Hepatocyte (in vitro differentiated cells): ENCODE data around the gene PTCD3. TPM values are rescaled to one million over a fixed set of nuclear protein-coding genes. Genes with fewer than 3 reads are reported as not detected.

Source experiments
- DNase-seq: peaks from one replicate; pipeline ENCODE4 v3.0.0-alpha.2; 2016; ENCODE audit warnings: low spot score
- H2AFZ ChIP-seq: fragments of 200-600 bp; sonication (generic); 2 replicates; pipeline ENCODE4 v1.6.0; 2016; ENCODE audit warnings: antibody characterized with exemption, mild to moderate bottlenecking
- H3K27ac ChIP-seq: fragments of 200-600 bp; sonication (generic); 2 replicates; pipeline ENCODE4 v1.5.1; 2016; ENCODE audit warnings: mild to moderate bottlenecking
- H3K27me3 ChIP-seq: fragments of 200-600 bp; sonication (generic); 2 replicates; pipeline ENCODE4 v1.6.1; 2016
- H3K36me3 ChIP-seq: fragments of 200-600 bp; sonication (generic); replicated peaks from 2 replicates; pipeline ENCODE4 v1.5.1; 2016; ENCODE audit warnings: low read depth; ENCODE audit not compliant: insufficient read depth
- H3K4me1 ChIP-seq: fragments of 200-600 bp; sonication (generic); 2 replicates; pipeline ENCODE4 v1.5.1; 2016; ENCODE audit warnings: mild to moderate bottlenecking, moderate library complexity; ENCODE audit not compliant: insufficient read depth
- H3K4me2 ChIP-seq: fragments of 200-600 bp; sonication (generic); 2 replicates; pipeline ENCODE4 v1.6.0; 2016
- H3K4me3 ChIP-seq: fragments of 200-600 bp; sonication (generic); 2 replicates; pipeline ENCODE4 v1.5.1; 2016; ENCODE audit warnings: mild to moderate bottlenecking
- H3K79me2 ChIP-seq: fragments of 200-600 bp; sonication (generic); 2 replicates; pipeline ENCODE4 v1.6.0; 2017; ENCODE audit warnings: mild to moderate bottlenecking
- H3K9me2 ChIP-seq: fragments of 200-600 bp; sonication (generic); replicated peaks from 2 replicates; pipeline ENCODE4 v1.6.0; 2017; ENCODE audit warnings: mild to moderate bottlenecking; ENCODE audit not compliant: insufficient read depth
- H3K9me3 ChIP-seq: fragments of 200-600 bp; sonication (generic); 2 replicates; pipeline ENCODE4 v1.5.1; 2016; ENCODE audit warnings: low read depth, mild to moderate bottlenecking
- H4K20me1 ChIP-seq: fragments of 200-600 bp; sonication (generic); 2 replicates; pipeline ENCODE4 v1.6.0; 2016; ENCODE audit warnings: mild to moderate bottlenecking; ENCODE audit not compliant: insufficient read depth, poor library complexity, severe bottlenecking
- CTCF ChIP-seq: fragments of 200-600 bp; sonication (generic); IDR thresholded peaks from 2 replicates; pipeline ENCODE4 v1.5.1; 2016; ENCODE audit warnings: antibody characterized with exemption, mild to moderate bottlenecking; ENCODE audit not compliant: poor library complexity
- EZH2 ChIP-seq: fragments of 200-600 bp; sonication (generic); IDR thresholded peaks from 2 replicates; pipeline ENCODE4 v1.6.1; 2016; ENCODE audit warnings: antibody characterized with exemption, mild to moderate bottlenecking, borderline replicate concordance
- EZH2phosphoT487 ChIP-seq: fragments of 200-600 bp; sonication (generic); IDR thresholded peaks from one replicate; pipeline ENCODE4 v1.6.1; 2018; ENCODE audit warnings: antibody characterized with exemption, mild to moderate bottlenecking, low read depth, moderate library complexity; ENCODE audit not compliant: unreplicated experiment, severe bottlenecking
- WGBS: methylation state at CpG from one replicate; pipeline ENCODE4 v1.1.6; 2016; ENCODE audit warnings: low lambda C conversion rate; ENCODE audit errors: missing lambda C conversion rate; 5-methylcytosine and 5-hydroxymethylcytosine counted together
- polyA plus RNA-seq: library from polyadenylated mRNA; unstranded; fragments of >200 nt; fragmentation: Nextera tagmentation; extraction: Ambion mirVana; gene quantifications from 2 replicates; pipeline ENCODE4 v1.2.1, GENCODE V29; 2016
- total RNA-seq: library from RNA; depleted of rRNA; stranded (reverse); fragments of >200 nt; gene quantifications from 2 replicates; pipeline ENCODE4 v1.2.3, GENCODE V29; 2014

Gene PTCD3
- total and polyA plus RNA-seq, 2 experiments from 2014 or later: 54.2 to 92.1 TPM

DNA sequence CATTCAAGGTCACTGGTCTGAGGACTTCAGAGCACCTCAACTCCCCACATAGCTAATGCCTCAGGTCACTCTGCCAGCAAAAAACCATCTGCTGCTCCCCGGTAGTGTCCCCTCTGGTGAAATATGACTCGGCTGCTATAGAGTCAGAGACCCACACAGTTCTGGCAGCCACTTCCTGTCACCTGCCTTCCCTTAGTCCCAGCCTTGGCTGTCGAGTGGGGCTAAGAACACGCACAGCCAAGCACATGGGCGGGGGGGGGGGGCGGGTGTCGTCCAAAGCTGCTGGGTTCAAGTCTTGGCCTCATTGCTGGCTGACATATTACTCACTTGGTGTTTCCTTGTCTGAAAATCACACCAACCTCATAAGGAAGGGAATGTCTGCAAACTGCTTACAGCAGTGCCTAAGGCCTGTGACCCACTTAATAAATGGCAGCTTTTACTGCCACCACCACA, 37.9 kb upstream of the PTCD3 start:
- no peak for DNase-seq
- H3K27me3 ChIP-seq: no peaks in the 10 kb centered on the region
- H3K79me2 ChIP-seq: no peaks in the 10 kb centered on the region
- H3K9me3 ChIP-seq: no peaks in the 10 kb centered on the region
- H3K9me2 ChIP-seq: no peaks in the 10 kb centered on the region
- H3K36me3 ChIP-seq: no peaks in the 10 kb centered on the region
- H3K4me1 ChIP-seq: no peaks in the 10 kb centered on the region
- no peak overlapping the region for H3K4me2 ChIP-seq
- no peak for TF ChIP-seq CTCF
- TF ChIP-seq EZH2: no peak
- TF ChIP-seq EZH2phosphoT487: no peak
- no peaks in the 10 kb centered on the region for H4K20me1 ChIP-seq
- WGBS: 79% methylated on average over 4 of the region's 7 CpGs
- H3K27ac ChIP-seq: no peak overlapping the region
- no peak overlapping the region for H3K4me3 ChIP-seq
- H2AFZ ChIP-seq: no peak overlapping the region

- no peak overlapping the region for H3K4me3 ChIP-seq
- H2AFZ ChIP-seq: no peak overlapping the region
- H3K27ac ChIP-seq: no peak overlapping the region
- no peaks in the 10 kb centered on the region for H4K20me1 ChIP-seq
- H3K9me2 ChIP-seq: no peaks in the 10 kb centered on the region
- H3K9me3 ChIP-seq: no peaks in the 10 kb centered on the region
- no peaks in the 10 kb centered on the region for H3K79me2 ChIP-seq
- WGBS: 93% methylated on average over 5 of the region's 5 CpGs
- no peak overlapping the region for H3K4me2 ChIP-seq
- DNase-seq: no peak
- TF ChIP-seq CTCF (no peak), EZH2phosphoT487 (no peak), EZH2 (no peak)
- H3K27me3 ChIP-seq: no peaks in the 10 kb centered on the region
- H3K36me3 ChIP-seq: no peaks in the 10 kb centered on the region
- H3K4me1 ChIP-seq: no peaks in the 10 kb centered on the region
These were observed 37.4 kb upstream of the PTCD3 start for GRCh38 chr2:86068648-86069047.

GRCh38 chr2:86069091-86069685, 36.8 kb upstream of the PTCD3 start:
- no peaks in the 10 kb centered on the region for H3K79me2 ChIP-seq
- no peak overlapping the region for H2AFZ ChIP-seq
- H3K9me3 ChIP-seq: no peaks in the 10 kb centered on the region
- no peaks in the 10 kb centered on the region for H3K36me3 ChIP-seq
- no peaks in the 10 kb centered on the region for H3K4me1 ChIP-seq
- no peak overlapping the region for H3K4me2 ChIP-seq
- H3K27me3 ChIP-seq: no peaks in the 10 kb centered on the region
- no peak for TF ChIP-seq EZH2
- TF ChIP-seq EZH2phosphoT487: no peak
- TF ChIP-seq CTCF: no peak
- 73% methylated on average over 8 of the region's 8 CpGs for WGBS
- no peak overlapping the region for H3K27ac ChIP-seq
- DNase-seq: no peak
- H4K20me1 ChIP-seq: no peaks in the 10 kb centered on the region
- H3K4me3 ChIP-seq: no peak overlapping the region
- no peaks in the 10 kb centered on the region for H3K9me2 ChIP-seq

GRCh38 chr2:86069783-86070339, 36.2 kb upstream of the PTCD3 start:
- WGBS: 94% methylated on average over 16 of the region's 16 CpGs
- Histone ChIP-seq H3K27ac (no peak overlapping the region), H3K9me2 (no peaks in the 10 kb centered on the region)

More at GRCh38 chr2:86069783-86070339, 36.2 kb upstream of the PTCD3 start:
- Histone ChIP-seq H2AFZ (no peak overlapping the region), H3K4me1 (no peaks in the 10 kb centered on the region), H3K4me2 (no peak overlapping the region), H3K79me2 (no peaks in the 10 kb centered on the region), H4K20me1 (no peaks in the 10 kb centered on the region), H3K9me3 (no peaks in the 10 kb centered on the region), H3K36me3 (no peaks in the 10 kb centered on the region), H3K4me3 (no peak overlapping the region), H3K27me3 (no peaks in the 10 kb centered on the region)
- TF ChIP-seq EZH2: no peak
- no peak for DNase-seq
